Esophagus squamous epithelium (tissue), 4 donors: ENCODE data around the gene BTBD2.

Experiments
- CTCF ChIP-seq, 6 experiments: fragments of 450-650 bp in 4 of 6; fragments of 200-600 bp in 2 of 6; sonication (generic) in 2 of 6; IDR thresholded peaks; one replicate each; pipeline ENCODE4 v1.5.1; 2016 to 2019; ENCODE audit warnings: antibody characterized with exemption in 6 of 6, mild to moderate bottlenecking in 4 of 6, moderate library complexity in 4 of 6
- POLR2A ChIP-seq, 4 donors: fragments of 450-650 bp; IDR thresholded peaks; one replicate each; pipeline ENCODE4 v1.6.1; 2017; ENCODE audit warnings: antibody characterized with exemption in 4 of 4, mild to moderate bottlenecking in 4 of 4, moderate library complexity in 3 of 4

- TF ChIP-seq CTCF (IDR thresholded peaks at IDR 0.05) = no peak
- no peak for TF ChIP-seq POLR2A (IDR thresholded peaks at IDR 0.05)
These were observed 32.1 kb upstream of the BTBD2 start for GRCh38 chr19:2047449-2048103.
